ENCODE data around the gene NCAM2. TPM values are rescaled to one million over a fixed set of nuclear protein-coding genes. Genes with fewer than 3 reads are reported as not detected.
A peak's percentile ranks its signal among the peaks of the same experiment; 100 is the strongest.

NCAM2 gene
- total and polyA plus RNA-seq, 2 of the 8 experiments (the other 6 are each of a cell fraction or from before 2014, with no cell fraction given) = 0.14 to 1.1 TPM

- Histone ChIP-seq H4K8ac (ENCODE audit: extremely low read depth, insufficient read depth, low read length) (no peak overlapping the region), H3K9ac (replicated peaks in 1 of 4; ENCODE audit: extremely low read depth in 1 of 4, low read depth in 3 of 4, low read length in 3 of 4) (no peak overlapping the region), H2BK5ac (ENCODE audit: low read depth, low read length) (no peak overlapping the region), H3K4me3 (ENCODE audit: extremely low read depth in 1 of 4, insufficient read depth in 2 of 4, low read depth in 3 of 4, low read length in 4 of 4) (no peak overlapping the region), H3K4me1 (replicated peaks in 1 of 4; ENCODE audit: control insufficient read depth in 3 of 4, insufficient read depth in 4 of 4, low read length in 3 of 4) (no peaks in the 10 kb centered on the region), H3K4me2 (ENCODE audit: insufficient read depth in 1 of 2, low read depth in 2 of 2, low read length in 2 of 2) (no peak overlapping the region), H3K36me3 (ENCODE audit: control insufficient read depth in 2 of 4, insufficient read depth in 4 of 4, low read length in 3 of 4) (no peaks in the 10 kb centered on the region), H2BK120ac (replicated peaks; ENCODE audit: low read depth, low read length) (no peak overlapping the region), H3K79me1 (ENCODE audit: low read depth, low read length) (no peaks in the 10 kb centered on the region), H3K23ac (ENCODE audit: insufficient read length) (no peak overlapping the region), H2BK15ac (ENCODE audit: low read length) (no peak overlapping the region), H3K56ac (replicated peaks; ENCODE audit: insufficient read length, low read depth, low read length) (no peak overlapping the region), H3K14ac (ENCODE audit: insufficient read length) (no peak overlapping the region), H3K4ac (replicated peaks; ENCODE audit: insufficient read length, low read depth, low read length) (no peak overlapping the region), H2AK5ac (ENCODE audit: low read depth, low read length) (no peak overlapping the region), H3K18ac (ENCODE audit: extremely low read depth, low read length) (no peak overlapping the region), H3K79me2 (ENCODE audit: control insufficient read depth in 1 of 2, insufficient read depth in 2 of 2, low read length in 2 of 2) (no peaks in the 10 kb centered on the region), H2BK12ac (ENCODE audit: low read depth, low read length) (no peak overlapping the region), H4K20me1 (replicated peaks in 1 of 2; ENCODE audit: control insufficient read depth in 1 of 2, insufficient read depth in 2 of 2, low read length in 2 of 2) (no peaks in the 10 kb centered on the region), H2BK20ac (ENCODE audit: low read length) (no peak overlapping the region), H3K27ac (ENCODE audit: low read depth, low read length) (no peak overlapping the region), H3K23me2 (ENCODE audit: low read depth, low read length) (no peaks in the 10 kb centered on the region), H3K27me3 (replicated peaks in 1 of 4; ENCODE audit: control insufficient read depth in 3 of 4, extremely low read depth in 1 of 4, insufficient read depth in 3 of 4, low read length in 3 of 4) (no peaks in the 10 kb centered on the region), H4K91ac (replicated peaks; ENCODE audit: insufficient read length, low read length) (no peak overlapping the region), H2AFZ (ENCODE audit: low read length) (peak overlapping the region; percentile 13; the same call in 1 of the 2 replicates), H3K9me3 (ENCODE audit: insufficient read depth in 2 of 2, low read depth in 1 of 2, low read length in 1 of 2) (no peaks in the 10 kb centered on the region), H4K5ac (ENCODE audit: insufficient read length, low read depth, low read length) (no peak overlapping the region)
- no peak for TF ChIP-seq NRF1 (IDR thresholded peaks at IDR 0.05; ENCODE audit: low read depth, low read length)
- no peak for TF ChIP-seq JUND (IDR thresholded peaks at IDR 0.05; ENCODE audit: low read length)
- TF ChIP-seq POU5F1 (IDR thresholded peaks at IDR 0.05; ENCODE audit: low read depth, low read length) = no peak
- TF ChIP-seq RXRA (IDR thresholded peaks at IDR 0.05; ENCODE audit: insufficient read depth, low read depth, low read length) = no peak
- no peak for TF ChIP-seq EP300 (IDR thresholded peaks at IDR 0.05; ENCODE audit: borderline replicate concordance in 1 of 2, low read depth in 2 of 2, low read length in 2 of 2)
- no peak for TF ChIP-seq SP4 (IDR thresholded peaks at IDR 0.05; ENCODE audit: low read length)
- no peak for TF ChIP-seq SUZ12 (IDR thresholded peaks at IDR 0.05; ENCODE audit: low read length)
- DNase-seq (ENCODE audit: low read depth in 1 of 2, low spot score in 2 of 2) (no peak), FAIRE-seq (no peak)
- WGBS, 2 experiments (ENCODE audit: extremely low coverage in 1 of 2, insufficient coverage in 1 of 2, insufficient read length in 1 of 2, insufficient replicate concordance in 2 of 2, low coverage in 1 of 2, low lambda C conversion rate in 2 of 2, missing lambda C conversion rate in 1 of 2) = 95% methylated on average over 4 of the region's 4 CpGs; no CpG with 5 or more reads in 1 of the 2 experiments
- ChIA-PET POLR2A (ENCODE audit: partially characterized antibody) (no interaction called here), CTCF (ENCODE audit: partially characterized antibody) (interaction anchor here (0.6 kb wide), 1 partner anchor 522 kb away, joined by 3 read pairs; no protein-coding TSS in a partner anchor)
Measured at GRCh38 chr21:21463456-21463855, 465.2 kb downstream of the NCAM2 start.
